Superior temporal gyrus (tissue), 1 donor: ENCODE measurements around the gene OR4D9.

Source experiments
- DNase-seq: peaks from one replicate; pipeline ENCODE4 v3.0.0-alpha.2; 2016; ENCODE audit errors: extremely low spot score

OR4D9 gene

GRCh38 chr11:59550842-59551658 lies 39.7 kb downstream of the OR4D9 start:
- peak; percentile 93 for DNase-seq

GRCh38 chr11:59551659-59552521 lies 40.6 kb downstream of the OR4D9 start:
- peak; percentile 82 for DNase-seq

GRCh38 chr11:59552844-59553243 lies 41.5 kb downstream of the OR4D9 start:
- DNase-seq = no peak

- DNase-seq = no peak
These were observed 42.0 kb downstream of the OR4D9 start for GRCh38 chr11:59553323-59553722.

GRCh38 chr11:59555601-59556114 lies 44.3 kb downstream of the OR4D9 start:
- DNase-seq = peak; percentile 44

- DNase-seq = peak; percentile 89
These were observed 45.0 kb downstream of the OR4D9 start for GRCh38 chr11:59556115-59556916.

- peak; percentile 40 for DNase-seq
These were observed 45.6 kb downstream of the OR4D9 start for GRCh38 chr11:59556917-59557348.

- DNase-seq = no peak
These were observed 46.9 kb downstream of the OR4D9 start for GRCh38 chr11:59558270-59558643.

- DNase-seq = no peak
These were observed 48.5 kb downstream of the OR4D9 start for GRCh38 chr11:59559886-59560285.

- DNase-seq = peak; percentile 92
These were observed 49.0 kb downstream of the OR4D9 start for GRCh38 chr11:59560290-59560701.

- DNase-seq = peak; percentile 76
These were observed 49.5 kb downstream of the OR4D9 start for GRCh38 chr11:59560702-59561473.

GRCh38 chr11:59562292-59562691 lies 51.0 kb downstream of the OR4D9 start:
- DNase-seq = no peak
